GM18907 (cell line): Measurements from ENCODE around the gene AHCTF1.

Experiments used
- ATAC-seq: cut with Tn5 transposase; IDR thresholded peaks from one replicate; pipeline ENCODE4 v1.9.1; 2021; ENCODE audit warnings: mild to moderate bottlenecking, moderate library complexity; ENCODE audit not compliant: unreplicated experiment

AHCTF1 gene

DNA sequence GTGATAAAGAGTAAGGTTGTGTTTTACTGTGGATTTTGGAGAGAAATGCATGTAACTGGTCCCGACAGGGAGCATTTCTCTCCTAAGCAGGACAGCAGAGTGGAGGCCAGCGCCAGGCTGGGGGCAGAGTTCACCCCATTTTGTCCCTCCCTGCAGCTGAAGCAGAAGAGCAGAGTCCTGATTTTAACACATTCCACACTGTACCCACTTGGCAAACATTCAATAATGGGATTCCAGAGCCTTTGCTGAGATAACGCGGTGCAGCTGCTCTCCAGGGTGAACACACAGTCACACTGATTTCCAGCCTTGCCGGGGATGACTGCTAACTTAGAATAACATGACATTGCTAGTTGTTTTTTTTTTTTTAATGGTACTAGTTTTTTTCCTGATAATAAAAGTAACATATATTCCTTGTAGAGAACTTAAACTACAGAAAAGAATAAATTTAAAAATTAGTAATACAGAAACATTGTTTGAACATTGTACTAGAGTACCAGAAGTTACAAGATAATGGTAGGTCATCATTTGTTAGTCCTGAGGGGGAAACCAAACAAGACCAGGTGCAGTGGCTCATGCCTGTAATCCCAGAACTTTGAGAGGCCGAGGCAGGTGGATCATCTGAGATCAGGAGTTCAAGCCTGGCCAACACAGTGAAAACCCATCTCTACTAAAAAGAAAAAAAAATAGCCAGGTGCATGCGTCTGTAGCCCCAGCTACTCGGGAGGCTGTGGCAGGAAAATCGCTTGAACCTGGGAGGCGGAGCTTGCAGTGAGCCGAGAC is 130.3 kb downstream of the AHCTF1 start:
- ATAC-seq: no peak

GRCh38 chr1:246800756-246801155 is 131.0 kb downstream of the AHCTF1 start:
- ATAC-seq: no peak

- no peak for ATAC-seq
These were observed 131.4 kb downstream of the AHCTF1 start for GRCh38 chr1:246800356-246800755.

GRCh38 chr1:246798606-246799496 is 132.9 kb downstream of the AHCTF1 start:
- ATAC-seq: no peak

DNA sequence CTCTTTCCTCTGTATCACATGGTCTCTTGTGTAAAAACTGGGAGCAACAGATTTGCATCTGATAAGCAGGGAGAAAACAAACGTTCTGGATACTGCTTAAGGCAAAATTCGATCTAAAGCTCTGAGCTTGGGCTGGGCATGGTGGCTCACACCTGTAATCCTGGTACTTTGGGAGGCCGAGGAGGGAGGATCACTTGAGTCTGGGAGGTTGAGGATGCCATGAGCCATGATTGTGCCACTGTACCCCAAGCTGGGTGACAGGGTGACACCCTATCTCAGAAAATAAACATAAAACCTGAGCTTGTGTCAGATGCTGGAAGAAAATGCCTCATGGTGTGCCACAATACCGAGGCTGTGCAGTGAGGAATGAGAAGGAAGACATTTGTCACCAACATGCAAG is 133.6 kb downstream of the AHCTF1 start:
- ATAC-seq: no peak

GRCh38 chr1:246797597-246797996 is 134.2 kb downstream of the AHCTF1 start:
- ATAC-seq: no peak

GRCh38 chr1:246797157-246797556 is 134.6 kb downstream of the AHCTF1 start:
- no peak for ATAC-seq

DNA sequence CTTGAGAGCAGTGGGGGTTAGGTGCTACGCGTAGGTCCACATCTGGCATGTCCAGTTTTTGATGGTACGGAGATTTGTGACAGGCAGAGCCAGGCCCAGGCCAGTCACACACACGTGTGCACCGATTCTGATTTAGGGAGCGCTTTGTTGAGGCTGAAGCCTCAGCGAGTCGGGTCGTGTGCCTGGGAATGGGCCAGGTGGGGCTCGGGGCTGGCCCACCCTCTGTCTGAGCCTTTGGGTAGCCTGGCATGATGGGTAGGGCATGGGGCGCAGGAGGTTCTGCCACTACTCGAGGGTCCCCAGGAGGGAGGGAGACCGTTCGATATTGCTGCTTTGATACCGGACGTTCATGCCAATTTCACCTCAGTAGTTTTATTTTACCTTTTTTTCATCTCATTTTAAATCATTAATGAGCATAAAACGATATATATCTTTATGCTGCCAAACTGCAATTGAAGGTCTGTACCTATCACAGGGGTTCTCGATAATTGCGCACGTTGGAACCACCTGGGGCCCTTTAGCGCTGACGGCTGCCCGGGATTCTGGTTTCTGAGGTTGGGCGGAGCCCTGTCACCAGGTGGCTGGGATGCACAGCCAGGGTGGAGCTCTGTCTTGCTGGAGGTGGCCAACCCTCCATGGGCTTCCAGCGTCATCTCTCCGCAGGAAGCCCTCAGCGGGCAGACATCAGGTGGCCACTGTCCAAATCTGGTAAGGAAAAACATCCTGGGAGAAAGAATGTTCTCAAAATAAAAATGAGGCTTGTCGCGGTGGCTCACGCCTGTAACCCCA is 135.6 kb downstream of the AHCTF1 start:
- no peak for ATAC-seq

DNA sequence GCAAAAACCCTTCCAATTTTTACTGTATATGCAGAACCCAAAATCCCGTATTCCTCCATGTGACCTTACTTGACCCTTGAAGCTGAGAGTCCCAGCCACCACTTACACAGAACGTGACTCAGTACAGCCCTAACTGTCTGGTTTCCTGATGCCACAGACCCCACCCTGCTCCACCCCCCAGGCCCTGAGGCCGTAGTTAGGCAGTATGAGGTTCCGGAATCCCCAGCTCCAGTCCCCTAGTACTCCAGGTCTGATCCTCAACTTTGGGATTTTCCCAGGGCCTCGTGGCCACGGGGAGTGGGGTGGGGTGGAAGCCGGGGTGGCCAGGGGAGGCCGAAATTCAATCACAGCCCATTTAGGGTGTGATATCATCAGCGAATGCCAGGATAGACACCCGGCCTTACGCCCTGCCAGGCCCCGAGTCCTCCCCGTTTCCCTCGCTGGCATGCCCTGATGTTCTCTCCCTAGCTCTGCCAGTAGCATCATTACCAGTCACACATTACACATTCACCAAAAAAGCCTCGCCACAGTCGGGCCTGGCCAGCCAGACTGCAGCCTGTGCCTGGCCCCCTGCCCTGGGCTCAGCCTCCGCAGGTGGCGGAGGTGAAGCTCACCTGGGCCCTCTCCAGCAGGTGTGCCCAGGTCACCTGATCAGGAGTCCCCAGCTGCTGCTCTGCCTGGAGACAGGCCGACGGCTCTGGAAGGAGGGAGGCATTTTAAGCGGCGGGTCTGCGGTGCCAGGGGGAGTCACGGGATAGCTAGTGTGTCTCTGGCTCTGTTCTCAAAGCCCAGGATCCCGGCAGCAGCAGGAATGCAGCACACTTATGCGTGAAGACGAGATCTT is 136.7 kb downstream of the AHCTF1 start:
- no peak for ATAC-seq

GRCh38 chr1:246794048-246794827 is 137.5 kb downstream of the AHCTF1 start:
- ATAC-seq: no peak

GRCh38 chr1:246793356-246793896 is 138.3 kb downstream of the AHCTF1 start:
- no peak for ATAC-seq

DNA sequence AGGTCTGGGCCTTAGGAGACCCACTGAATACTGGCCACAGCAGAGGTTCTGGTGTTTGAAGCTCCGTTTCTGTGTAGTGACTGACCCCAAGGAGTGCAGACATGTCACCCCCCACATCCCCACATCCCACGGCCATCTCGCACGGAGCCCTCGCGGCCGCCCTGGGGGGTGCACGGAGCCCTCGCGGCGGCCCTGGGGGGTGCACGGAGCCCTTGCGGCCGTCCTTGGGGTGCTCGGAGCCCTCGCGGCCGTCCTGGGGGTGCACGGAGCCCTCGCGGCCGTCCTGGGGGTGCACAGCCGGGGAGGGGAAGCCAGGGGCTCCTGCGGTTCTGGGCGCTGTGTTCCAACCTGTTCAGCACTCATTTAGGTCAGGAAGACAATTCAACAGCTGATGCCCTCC is 139.1 kb downstream of the AHCTF1 start:
- no peak for ATAC-seq

DNA sequence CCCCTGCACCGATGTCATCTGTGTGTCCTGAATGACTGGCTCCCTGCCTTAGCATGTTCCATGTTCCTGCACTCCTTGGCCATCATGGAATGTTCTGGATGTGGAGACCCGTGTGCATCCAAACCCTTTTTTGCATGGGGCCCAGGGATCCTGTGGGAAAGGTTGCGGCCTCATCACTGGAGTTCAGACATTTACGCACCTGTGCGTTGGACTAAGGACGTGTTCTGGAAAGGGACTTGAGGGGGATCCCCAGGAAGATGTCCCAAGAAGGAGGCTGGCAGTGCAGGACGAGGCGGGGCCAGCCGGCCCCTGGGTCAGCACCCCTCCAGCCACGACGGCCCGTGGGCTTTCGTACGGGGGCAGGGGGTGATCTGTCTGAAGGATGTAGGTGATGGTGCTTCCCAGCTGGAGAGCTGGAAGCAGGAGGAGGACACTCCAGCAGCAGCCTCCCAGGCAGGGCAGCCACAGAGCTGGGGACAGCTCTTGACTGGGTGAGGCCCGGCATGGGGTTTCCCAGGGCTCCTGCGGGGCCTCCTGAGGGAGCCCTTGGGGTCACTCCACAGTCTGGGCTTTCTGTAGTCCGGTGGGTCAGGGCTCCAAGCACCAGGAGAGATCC is 140.3 kb downstream of the AHCTF1 start:
- no peak for ATAC-seq

GRCh38 chr1:246790833-246791232 is 140.9 kb downstream of the AHCTF1 start:
- no peak for ATAC-seq

DNA sequence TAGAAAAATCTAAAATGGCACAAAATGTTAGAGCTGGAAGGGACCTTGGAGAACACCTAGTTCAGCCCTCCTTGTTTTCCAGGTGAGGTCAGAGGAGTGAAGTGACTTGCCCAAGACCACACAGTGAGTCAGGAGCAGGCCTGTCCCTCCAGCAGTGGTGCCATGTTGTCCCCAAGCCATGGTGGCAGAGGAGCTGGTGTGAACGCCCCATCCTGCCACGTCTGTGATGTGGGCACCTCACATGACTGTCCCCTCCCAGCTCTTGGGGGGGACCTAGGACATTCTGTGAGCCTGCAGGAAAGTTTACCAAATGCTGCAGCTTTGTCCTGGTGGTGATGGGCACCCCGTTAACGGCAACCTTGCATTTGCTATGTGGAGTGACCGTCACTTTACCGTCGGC is 141.4 kb downstream of the AHCTF1 start:
- no peak for ATAC-seq

- ATAC-seq: no peak
These were observed 142.1 kb downstream of the AHCTF1 start for GRCh38 chr1:246789454-246790339.
